A549 (cell line): ENCODE measurements around the gene ONECUT3. TPM values are rescaled to one million over a fixed set of nuclear protein-coding genes. Genes with fewer than 3 reads are reported as not detected.
A peak's percentile ranks its signal among the peaks of the same experiment; 100 is the strongest.
"Not testable (repeated sequence)": the region's sequence is repeated elsewhere in the genome, so short reads cannot be mapped to it uniquely, and the experiment has no call there.

Source experiments
- ATAC-seq, 2 experiments: fragments of 200-7000 bp in 1 of 2; fragments of >200 bp in 1 of 2; cut with Nextera tagmentation in 1 of 2; cut with Tn5 transposase in 1 of 2; 3 replicates each; pipeline versions ENCODE4 v1.8.0 to v1.9.1; 2018 to 2020; ENCODE audit warnings: mild to moderate bottlenecking in 1 of 2, moderate library complexity in 1 of 2
- CTCF ChIA-PET: fragments of 300-600 bp; sonication (Branson Sonifier 250); formaldehyde crosslinking; extraction: SDS; loops from one replicate; lab custom pipeline; 2021; ENCODE audit warnings: antibody characterized with exemption, inconsistent platforms; lab: Yijun Ruan, JAX
- POLR2A ChIA-PET: fragments of 350-600 bp; formaldehyde crosslinking; extraction: SDS; loops from one replicate; lab custom pipeline; 2021; ENCODE audit warnings: antibody characterized with exemption, inconsistent platforms; lab: Yijun Ruan, JAX
- DNase-seq, 2 experiments: peaks; one replicate each; pipeline versions ENCODE4 v3.0.0 to v3.0.0-alpha.2; 2011 to 2016; ENCODE audit warnings: low read depth in 1 of 2, low spot score in 1 of 2
- FAIRE-seq: peaks from 2 replicates; lab custom pipeline; 2011; peaks lifted over from hg19 to GRCh38; lab: Jason Lieb, UNC
- H3K27ac ChIP-seq, 2 experiments: fragments of >200 bp; sonication (Bioruptor Twin); formaldehyde crosslinking; 3 replicates each; pipeline ENCODE4 v1.5.1; 2016 to 2017
- H3K4me1 ChIP-seq: fragments of >200 bp; sonication (Bioruptor Twin); formaldehyde crosslinking; 3 replicates; pipeline ENCODE4 v1.6.1; 2016
- H3K4me2 ChIP-seq: fragments of >200 bp; sonication (Bioruptor Twin); formaldehyde crosslinking; 3 replicates; pipeline ENCODE4 v1.6.1; 2016
- H3K4me3 ChIP-seq: fragments of >200 bp; sonication (Bioruptor Twin); formaldehyde crosslinking; 3 replicates; pipeline ENCODE4 v1.5.1; 2016
- H3K9me3 ChIP-seq: fragments of >200 bp; sonication (Bioruptor Twin); formaldehyde crosslinking; 3 replicates; pipeline ENCODE4 v1.6.1; 2016
- CBX2 ChIP-seq: fragments of 200-600 bp; sonication (generic); IDR thresholded peaks from 2 replicates; pipeline ENCODE4 v1.6.1; 2016; ENCODE audit warnings: low read depth, mild to moderate bottlenecking, borderline replicate concordance
- CHD2 ChIP-seq: fragments of 150-350 bp; IDR thresholded peaks from 2 replicates; pipeline ENCODE4 v1.6.1; 2014; ENCODE audit warnings: low read length; ENCODE audit not compliant: partially characterized antibody
- HEYL ChIP-seq: fragments of 250-450 bp; sonication (Bioruptor Pico); IDR thresholded peaks from 2 replicates; pipeline ENCODE4 v1.8.0; 2021; ENCODE audit warnings: mild to moderate bottlenecking, moderate library complexity
- JUNB ChIP-seq: fragments of >200 bp; sonication (Bioruptor Twin); formaldehyde crosslinking; IDR thresholded peaks from 2 replicates; pipeline ENCODE4 v1.6.1; 2016
- MAX ChIP-seq: IDR thresholded peaks from 2 replicates; pipeline ENCODE4 v1.6.1; 2012
- MAZ ChIP-seq: fragments of 150-350 bp; IDR thresholded peaks from 2 replicates; pipeline ENCODE4 v1.6.1; 2014; ENCODE audit warnings: antibody characterized with exemption, low read depth, low read length, borderline replicate concordance
- MYC ChIP-seq: IDR thresholded peaks from 2 replicates; pipeline ENCODE4 v1.6.1; 2012; ENCODE audit warnings: mild to moderate bottlenecking, inconsistent platforms, low read length, improper control_type of control experiment, borderline replicate concordance
- NPAS2 ChIP-seq: fragments of 250-450 bp; sonication (Bioruptor Pico); IDR thresholded peaks from 2 replicates; pipeline ENCODE4 v1.8.0; 2022; ENCODE audit warnings: mild to moderate bottlenecking, moderate library complexity, borderline replicate concordance
- NR3C1 ChIP-seq: fragments of >200 bp; sonication (Bioruptor Twin); formaldehyde crosslinking; IDR thresholded peaks from 3 replicates; pipeline ENCODE4 v1.6.1; 2017
- PBX3 ChIP-seq: IDR thresholded peaks from 2 replicates; pipeline ENCODE4 v1.6.1; 2012
- SMC3 ChIP-seq: fragments of >200 bp; sonication (Bioruptor Twin); formaldehyde crosslinking; IDR thresholded peaks from 3 replicates; pipeline ENCODE4 v1.6.1; 2018; ENCODE audit warnings: inconsistent platforms
- TFCP2L1 ChIP-seq: fragments of 250-450 bp; sonication (Bioruptor Pico); IDR thresholded peaks from 2 replicates; pipeline ENCODE4 v1.5.0; 2021; ENCODE audit warnings: mild to moderate bottlenecking
- TP53 ChIP-seq: fragments of 250-450 bp; sonication (Bioruptor Pico); IDR thresholded peaks from 2 replicates; pipeline ENCODE4 v1.5.0; 2021; ENCODE audit warnings: mild to moderate bottlenecking, moderate library complexity
- ZC3H11A ChIP-seq: fragments of 450-650 bp; IDR thresholded peaks from 2 replicates; pipeline ENCODE4 v1.6.1; 2014; ENCODE audit warnings: antibody characterized with exemption, mild to moderate bottlenecking
- WGBS: methylation state at CpG from one replicate; pipeline ENCODE4 v1.1.6; 2017; ENCODE audit errors: missing lambda C conversion rate; 5-methylcytosine and 5-hydroxymethylcytosine counted together
- polyA plus RNA-seq, 4 experiments: library from polyadenylated mRNA; depleted of rRNA in 3 of 4; stranded (reverse); fragments of >200 nt; fragmentation: RNase III in 1 of 4; extraction: RNeasy Plus Mini Kit Qiagen cat#74134 plus additional on column Dnase treatment in 1 of 4; gene quantifications; 2 replicates in 3 of 4; 3 replicates in 1 of 4; pipeline ENCODE4 v1.2.3, GENCODE V29; 2011 to 2017
- TF ChIP-seq, protein P1 (sequence below): fragments of >200 bp; sonication (Bioruptor Twin); formaldehyde crosslinking; IDR thresholded peaks from 3 replicates; pipeline ENCODE4 v1.6.1; 2016
- TF ChIP-seq, protein P2 (sequence below): fragments of >200 bp; sonication (Bioruptor Twin); formaldehyde crosslinking; IDR thresholded peaks from 3 replicates; pipeline ENCODE4 v1.5.1; 2016

ONECUT3 gene
- polyA plus RNA-seq, 2 of the 4 experiments (the other 2 are of a cell fraction): 0.01 TPM; not detected in 1

DNA sequence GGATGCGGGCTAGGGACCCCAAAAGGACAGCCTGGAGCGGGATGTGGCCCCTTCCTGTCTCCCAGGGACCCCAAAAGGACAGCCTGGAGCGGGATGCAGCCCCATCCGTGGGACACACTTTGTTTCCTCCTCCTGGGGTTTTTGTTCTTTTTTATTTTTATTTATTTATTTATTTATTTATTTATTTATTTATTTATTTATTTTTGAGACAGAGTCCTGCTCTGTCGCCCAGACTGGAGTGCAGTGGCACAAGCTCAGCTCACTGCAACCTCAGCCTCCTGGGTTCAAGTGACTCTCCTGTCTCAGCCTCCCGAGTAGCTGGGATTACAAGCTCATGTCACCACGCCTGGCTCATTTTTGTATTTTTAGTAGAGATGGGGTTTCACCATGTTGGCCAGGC is 44.0 kb downstream of the ONECUT3 start:
- H3K4me3 ChIP-seq, POLR2A ChIA-PET, DNase-seq, H3K27ac ChIP-seq, FAIRE-seq: not testable (repeated sequence)
- CTCF ChIA-PET: interaction anchor here (1.0 to 10.6 kb wide), 10 partner anchors 13 to 252 kb away, joined by 3 to 146 read pairs (median 8); partner anchors contain the start of gene UQCR11
- peak; percentile 26; the same call in 1 of the 2 replicates for TF ChIP-seq ZC3H11A
- TF ChIP-seq, all 56 proteins: peak for 1; not testable (repeated sequence) for 55
- 91% methylated on average over 6 of the region's 7 CpGs for WGBS
- ATAC-seq, H3K4me2 ChIP-seq, H3K9me3 ChIP-seq, H3K4me1 ChIP-seq: not testable (repeated sequence)

DNA sequence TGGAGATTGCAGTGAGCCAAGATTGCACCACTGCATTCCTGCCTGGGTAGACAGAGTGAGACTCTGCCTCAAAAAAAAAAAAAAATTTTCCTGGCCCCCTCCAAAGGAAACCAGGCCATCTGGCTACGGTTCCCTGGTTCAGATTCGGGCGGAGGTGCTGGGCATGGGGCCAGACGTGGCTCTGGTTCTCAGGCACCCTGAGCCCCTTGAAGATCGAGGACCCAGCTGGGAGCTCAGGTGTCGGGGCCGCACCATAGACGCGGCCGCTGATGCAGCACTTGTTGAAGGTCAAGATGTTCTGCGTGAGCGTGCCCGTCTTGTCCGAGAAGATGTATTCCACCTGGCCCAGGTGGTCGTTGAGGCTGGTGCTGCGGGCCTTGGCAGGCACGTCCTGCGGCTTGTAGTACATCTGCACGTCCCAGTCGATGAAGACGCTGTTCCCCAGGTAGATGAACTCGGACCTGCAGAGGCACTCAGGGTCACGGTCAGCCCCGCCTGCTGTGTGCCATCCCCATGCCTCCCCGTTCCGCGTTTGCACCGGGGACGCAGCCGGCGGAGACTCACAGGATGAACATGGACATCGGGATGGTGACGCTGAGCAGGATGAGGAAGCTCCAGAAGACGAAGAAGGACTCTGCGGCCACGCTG is 46.5 kb downstream of the ONECUT3 start:
- ATAC-seq: no peak
- H3K9me3 ChIP-seq: no peaks in the 10 kb centered on the region
- CTCF ChIA-PET: interaction anchor here (0.6 to 10.6 kb wide), 5 partner anchors 16 to 295 kb away, joined by 3 to 146 read pairs (median 4); no protein-coding TSS in a partner anchor
- no peak for FAIRE-seq
- no peaks in the 10 kb centered on the region for H3K4me1 ChIP-seq
- DNase-seq: no peak
- H3K4me3 ChIP-seq: no peak overlapping the region
- WGBS: 91% methylated on average over 36 of the region's 36 CpGs
- no peak overlapping the region for H3K4me2 ChIP-seq
- H3K27ac ChIP-seq: no peak overlapping the region
- POLR2A ChIA-PET: no interaction called here
- TF ChIP-seq PBX3 (no peak), JUNB (no peak), TFCP2L1 (CRISPR knock-in tag) (no peak), TP53 (CRISPR knock-in tag) (no peak), SMC3 (no peak), MAX (no peak), CHD2 (no peak), NR3C1 (no peak), MYC (no peak), NPAS2 (CRISPR knock-in tag) (no peak)
- TF ChIP-seq, protein P1, sequence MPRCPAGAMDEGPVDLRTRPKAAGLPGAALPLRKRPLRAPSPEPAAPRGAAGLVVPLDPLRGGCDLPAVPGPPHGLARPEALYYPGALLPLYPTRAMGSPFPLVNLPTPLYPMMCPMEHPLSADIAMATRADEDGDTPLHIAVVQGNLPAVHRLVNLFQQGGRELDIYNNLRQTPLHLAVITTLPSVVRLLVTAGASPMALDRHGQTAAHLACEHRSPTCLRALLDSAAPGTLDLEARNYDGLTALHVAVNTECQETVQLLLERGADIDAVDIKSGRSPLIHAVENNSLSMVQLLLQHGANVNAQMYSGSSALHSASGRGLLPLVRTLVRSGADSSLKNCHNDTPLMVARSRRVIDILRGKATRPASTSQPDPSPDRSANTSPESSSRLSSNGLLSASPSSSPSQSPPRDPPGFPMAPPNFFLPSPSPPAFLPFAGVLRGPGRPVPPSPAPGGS: no peak
- TF ChIP-seq, protein P2, sequence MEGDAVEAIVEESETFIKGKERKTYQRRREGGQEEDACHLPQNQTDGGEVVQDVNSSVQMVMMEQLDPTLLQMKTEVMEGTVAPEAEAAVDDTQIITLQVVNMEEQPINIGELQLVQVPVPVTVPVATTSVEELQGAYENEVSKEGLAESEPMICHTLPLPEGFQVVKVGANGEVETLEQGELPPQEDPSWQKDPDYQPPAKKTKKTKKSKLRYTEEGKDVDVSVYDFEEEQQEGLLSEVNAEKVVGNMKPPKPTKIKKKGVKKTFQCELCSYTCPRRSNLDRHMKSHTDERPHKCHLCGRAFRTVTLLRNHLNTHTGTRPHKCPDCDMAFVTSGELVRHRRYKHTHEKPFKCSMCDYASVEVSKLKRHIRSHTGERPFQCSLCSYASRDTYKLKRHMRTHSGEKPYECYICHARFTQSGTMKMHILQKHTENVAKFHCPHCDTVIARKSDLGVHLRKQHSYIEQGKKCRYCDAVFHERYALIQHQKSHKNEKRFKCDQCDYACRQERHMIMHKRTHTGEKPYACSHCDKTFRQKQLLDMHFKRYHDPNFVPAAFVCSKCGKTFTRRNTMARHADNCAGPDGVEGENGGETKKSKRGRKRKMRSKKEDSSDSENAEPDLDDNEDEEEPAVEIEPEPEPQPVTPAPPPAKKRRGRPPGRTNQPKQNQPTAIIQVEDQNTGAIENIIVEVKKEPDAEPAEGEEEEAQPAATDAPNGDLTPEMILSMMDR: no peak

GRCh38 chr19:1804858-1805257 is 51.6 kb downstream of the ONECUT3 start:
- no peak for ATAC-seq
- Histone ChIP-seq H3K9me3 (no peaks in the 10 kb centered on the region), H3K4me3 (no peak overlapping the region), H3K4me1 (no peaks in the 10 kb centered on the region), H3K27ac (no peak overlapping the region), H3K4me2 (no peak overlapping the region)
- POLR2A ChIA-PET: no interaction called here
- TF ChIP-seq JUNB (no peak), CBX2 (no peak), HEYL (CRISPR knock-in tag) (no peak), MAZ (no peak), CHD2 (no peak)
- DNase-seq: no peak
- 89% methylated on average over 6 of the region's 6 CpGs for WGBS
- CTCF ChIA-PET: interaction anchor here (2.3 to 3.0 kb wide), 2 partner anchors 9 to 21 kb away, joined by 6 to 17 read pairs; no protein-coding TSS in a partner anchor
- no peak for FAIRE-seq
